Islet of Langerhans (tissue), 1 donor: ENCODE measurements around the gene SRSF9.
"Not testable (repeated sequence)": the region's sequence is repeated elsewhere in the genome, so short reads cannot be mapped to it uniquely, and the experiment has no call there.

Experiments
- FAIRE-seq: peaks from one replicate; lab custom pipeline; 2011; peaks lifted over from hg19 to GRCh38; lab: Jason Lieb, UNC

Gene SRSF9, protein sequence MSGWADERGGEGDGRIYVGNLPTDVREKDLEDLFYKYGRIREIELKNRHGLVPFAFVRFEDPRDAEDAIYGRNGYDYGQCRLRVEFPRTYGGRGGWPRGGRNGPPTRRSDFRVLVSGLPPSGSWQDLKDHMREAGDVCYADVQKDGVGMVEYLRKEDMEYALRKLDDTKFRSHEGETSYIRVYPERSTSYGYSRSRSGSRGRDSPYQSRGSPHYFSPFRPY

GRCh38 chr12:120469450-120470149, at the start of gene SRSF9:
TSS of gene SRSF9 (minus strand) at chr12:120469748. CDS start at chr12:120469609, 139 bp downstream.
- no peak for FAIRE-seq

- not testable (repeated sequence) for FAIRE-seq
Observed at GRCh38 chr12:120519324-120519723, 49.8 kb upstream of the SRSF9 start.

DNA sequence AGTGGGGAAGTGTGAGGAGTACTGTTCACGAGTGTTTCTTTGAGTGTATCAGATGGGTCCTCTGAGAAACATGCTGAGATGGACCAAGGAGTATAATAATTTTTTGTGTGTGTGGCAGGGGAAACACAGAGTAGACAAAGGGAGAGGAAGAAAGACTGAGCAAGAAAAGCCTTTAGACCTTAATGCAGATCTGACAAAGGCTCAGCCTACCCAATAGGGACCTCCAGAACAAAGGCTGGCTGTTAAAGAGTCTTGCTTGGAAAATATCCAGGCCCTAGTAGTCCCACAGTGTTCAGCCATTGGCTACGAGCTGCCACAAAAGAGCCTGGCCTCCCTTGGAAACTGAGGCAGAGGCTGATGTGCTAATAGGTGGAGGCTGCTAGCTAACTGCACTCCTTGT, 45.9 kb upstream of the SRSF9 start:
- FAIRE-seq = no peak

DNA sequence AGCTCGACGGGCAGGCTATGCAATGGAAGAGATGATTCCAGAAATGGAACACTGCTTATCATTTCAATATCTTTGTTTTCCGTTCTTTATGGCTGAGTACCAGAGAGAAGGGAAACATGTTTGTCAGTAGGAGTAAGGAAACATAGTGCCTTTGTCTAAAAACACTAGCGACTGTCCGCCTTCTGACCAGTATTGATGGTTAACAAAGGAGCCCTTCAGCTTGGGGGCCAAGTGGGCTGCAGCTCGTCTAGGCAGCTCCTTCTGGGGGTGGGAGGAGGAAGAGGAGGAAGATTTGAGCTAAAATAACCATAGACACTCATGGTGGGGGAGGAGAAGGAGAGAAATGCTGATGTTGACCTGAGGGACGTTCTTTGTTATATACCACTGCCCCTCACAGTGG, 44.5 kb upstream of the SRSF9 start:
- FAIRE-seq = no peak

- FAIRE-seq = no peak
Observed at GRCh38 chr12:120508537-120508936, 39.0 kb upstream of the SRSF9 start.

DNA sequence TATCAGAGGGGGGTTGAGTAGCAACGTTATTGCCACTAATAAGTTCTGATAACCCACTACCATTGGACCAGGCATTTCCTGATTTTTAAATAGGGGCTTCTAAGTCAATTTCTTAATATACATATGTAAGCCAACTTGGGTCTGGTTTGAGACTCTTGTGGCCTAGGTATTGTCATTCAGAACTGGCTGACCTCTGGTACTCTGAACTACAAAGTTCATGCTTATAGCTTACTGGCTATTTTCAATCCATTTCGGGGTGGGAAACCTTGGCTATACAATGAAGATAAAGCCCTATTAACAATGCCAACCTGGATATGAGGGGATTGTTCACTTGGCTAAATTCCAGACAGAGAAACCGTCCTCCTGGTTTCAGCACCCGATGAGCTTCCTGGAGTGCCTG, 35.0 kb upstream of the SRSF9 start:
- FAIRE-seq = no peak

DNA sequence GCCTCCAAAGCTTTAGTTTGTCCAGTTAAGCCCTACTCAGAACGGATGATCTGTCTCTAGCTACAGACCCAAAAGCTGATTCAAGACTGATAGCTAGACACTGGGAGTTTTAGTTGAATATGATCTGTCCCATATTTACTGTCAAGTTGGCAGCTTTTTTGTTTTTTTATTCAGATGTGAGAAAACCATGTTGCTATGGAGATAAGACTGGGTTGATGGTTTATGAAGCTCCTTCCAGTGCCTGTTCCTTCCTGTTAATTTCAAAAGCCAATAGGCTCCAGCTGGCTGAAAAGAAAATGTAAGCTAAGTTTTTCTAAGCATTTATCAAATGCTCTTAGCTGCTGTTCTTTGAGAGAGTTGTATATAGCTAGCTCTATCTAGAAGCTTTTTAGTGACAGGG, 31.0 kb upstream of the SRSF9 start:
- FAIRE-seq = no peak

DNA sequence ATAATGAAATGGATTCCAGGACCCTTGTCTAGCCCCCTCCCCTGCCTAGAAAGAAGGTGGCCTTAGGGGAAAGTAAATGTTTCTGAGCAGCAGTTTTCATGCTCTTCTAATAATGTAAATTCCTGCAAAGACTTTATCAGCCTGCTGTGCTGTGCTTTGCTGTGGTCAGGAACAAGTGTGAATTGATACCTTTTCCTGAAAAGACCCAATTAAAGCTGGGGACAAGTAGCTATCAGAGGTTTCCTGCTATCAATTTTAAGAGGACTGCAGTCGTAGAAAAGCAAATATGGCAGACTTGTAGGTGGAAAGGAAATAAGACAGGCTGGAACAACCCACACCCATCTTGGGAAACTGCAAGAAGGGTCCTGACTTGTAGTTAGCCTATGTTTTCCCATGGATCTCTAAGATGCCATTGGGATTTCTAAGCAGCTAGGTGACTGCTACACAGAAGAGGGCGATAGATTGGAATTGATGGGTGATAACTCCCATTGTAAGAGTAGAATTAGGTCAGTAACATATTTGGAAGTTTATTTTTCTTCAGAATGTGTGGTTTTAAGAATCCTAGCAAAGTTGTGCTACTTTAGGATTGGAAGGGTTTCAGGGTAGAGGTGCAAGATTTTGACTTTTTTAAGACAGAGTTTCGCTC, 29.4 kb upstream of the SRSF9 start:
- no peak for FAIRE-seq

DNA sequence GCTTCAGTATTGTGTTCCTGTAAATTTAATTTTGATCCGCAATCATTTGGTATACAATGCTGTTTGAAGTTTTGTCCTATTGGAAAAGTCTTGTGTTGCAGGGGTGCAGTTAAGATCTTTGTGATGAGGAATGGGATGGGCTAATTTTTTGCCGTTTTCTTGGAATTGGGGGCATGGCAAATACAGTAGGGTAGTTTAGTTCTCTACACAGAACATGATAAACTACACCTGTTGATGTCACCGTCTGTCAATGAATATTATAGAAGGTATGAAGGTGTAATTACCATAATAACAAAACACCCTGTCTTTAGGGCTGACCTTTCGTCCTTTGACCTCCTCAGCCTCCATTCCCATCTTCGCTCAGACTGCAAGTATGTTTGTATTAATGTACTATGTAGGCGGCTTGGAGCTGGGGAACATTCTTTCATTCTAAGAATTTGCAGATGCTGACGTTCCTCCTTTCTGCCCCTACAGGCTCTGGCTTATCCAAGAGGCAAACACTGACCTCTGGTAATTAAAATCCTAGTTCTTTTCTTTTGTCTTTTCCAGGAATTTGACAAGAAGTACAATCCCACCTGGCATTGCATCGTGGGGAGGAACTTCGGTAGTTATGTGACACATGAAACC, 28.1 kb upstream of the SRSF9 start:
- FAIRE-seq = no peak

DNA sequence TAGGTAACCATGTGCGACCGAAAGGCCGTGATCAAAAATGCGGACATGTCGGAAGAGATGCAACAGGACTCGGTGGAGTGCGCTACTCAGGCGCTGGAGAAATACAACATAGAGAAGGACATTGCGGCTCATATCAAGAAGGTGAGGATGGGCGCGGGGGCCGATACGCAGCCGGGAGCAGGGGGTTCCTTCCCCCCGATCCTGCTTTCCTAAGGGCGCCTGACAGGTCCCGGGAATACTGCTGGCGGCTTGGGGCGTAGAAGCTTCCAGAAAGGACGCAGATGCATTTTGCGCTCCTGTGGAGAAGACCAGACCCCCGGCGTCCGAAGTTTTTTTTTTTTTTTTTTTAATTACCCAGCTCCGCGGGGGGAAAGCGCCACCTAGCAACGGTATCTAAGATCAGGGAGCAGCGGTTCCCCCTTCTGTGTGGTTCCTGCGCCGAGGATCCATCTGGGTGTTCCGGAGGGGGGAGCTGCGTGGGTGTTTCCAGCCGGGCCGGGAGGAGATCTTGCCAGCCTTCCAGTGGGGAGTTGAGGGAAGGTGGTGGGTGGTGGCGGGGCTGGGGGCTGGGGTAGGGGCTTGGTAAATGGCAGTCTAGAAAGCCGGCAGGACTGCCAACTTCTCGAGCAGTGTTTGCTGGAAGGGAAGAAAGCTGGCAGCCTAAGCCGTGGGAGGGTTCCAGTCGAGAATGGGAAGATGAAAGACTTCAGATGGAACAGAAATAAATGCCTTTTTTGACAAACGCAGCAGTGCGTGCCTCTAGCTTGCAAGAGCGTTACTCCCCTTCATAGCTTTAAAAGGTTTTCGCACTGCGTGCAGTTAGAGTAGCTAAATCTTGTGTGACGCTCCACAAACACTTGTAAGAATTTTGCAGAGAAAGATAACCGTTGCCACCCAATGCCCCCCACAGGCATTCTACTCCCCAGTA, 27.1 kb upstream of the SRSF9 start:
- no peak for FAIRE-seq

GRCh38 chr12:120495731-120496412, 26.3 kb upstream of the SRSF9 start, which contains the start of gene DYNLL1:
TSS of gene DYNLL1 (plus strand) at chr12:120496113. CDS start at chr12:120496422, 309 bp downstream.
- FAIRE-seq = no peak

DNA sequence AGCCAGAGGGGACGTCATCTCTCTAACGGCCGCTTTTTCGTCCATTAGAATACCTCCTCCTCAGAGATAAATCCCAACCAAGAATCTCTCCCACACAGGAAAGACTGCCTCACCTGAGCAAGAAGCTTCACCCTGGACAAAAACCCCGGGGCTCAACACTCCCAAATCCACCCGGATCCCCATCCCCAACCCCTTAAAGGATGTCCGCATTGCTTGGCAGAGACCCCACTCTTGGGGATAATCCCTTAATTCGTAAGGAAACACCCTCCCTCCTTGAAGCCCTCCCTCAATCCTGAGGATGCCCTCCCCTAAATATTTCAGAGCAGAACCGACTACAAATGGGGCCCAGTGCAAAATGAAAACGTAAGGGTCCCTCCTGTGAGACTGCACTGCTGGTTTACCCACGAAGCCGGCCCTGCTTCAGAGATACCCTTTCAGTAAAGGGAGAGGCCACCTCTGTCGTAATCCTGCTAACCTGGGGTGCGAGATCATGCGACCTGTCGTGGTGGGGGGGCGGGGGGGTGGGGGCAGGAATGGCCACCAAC, 25.7 kb upstream of the SRSF9 start:
- FAIRE-seq = no peak

- no peak for FAIRE-seq
Observed at GRCh38 chr12:120490833-120491512, 21.4 kb upstream of the SRSF9 start.

GRCh38 chr12:120490325-120490724, 20.8 kb upstream of the SRSF9 start:
- FAIRE-seq = no peak

GRCh38 chr12:120489018-120489417, 19.5 kb upstream of the SRSF9 start:
- no peak for FAIRE-seq

DNA sequence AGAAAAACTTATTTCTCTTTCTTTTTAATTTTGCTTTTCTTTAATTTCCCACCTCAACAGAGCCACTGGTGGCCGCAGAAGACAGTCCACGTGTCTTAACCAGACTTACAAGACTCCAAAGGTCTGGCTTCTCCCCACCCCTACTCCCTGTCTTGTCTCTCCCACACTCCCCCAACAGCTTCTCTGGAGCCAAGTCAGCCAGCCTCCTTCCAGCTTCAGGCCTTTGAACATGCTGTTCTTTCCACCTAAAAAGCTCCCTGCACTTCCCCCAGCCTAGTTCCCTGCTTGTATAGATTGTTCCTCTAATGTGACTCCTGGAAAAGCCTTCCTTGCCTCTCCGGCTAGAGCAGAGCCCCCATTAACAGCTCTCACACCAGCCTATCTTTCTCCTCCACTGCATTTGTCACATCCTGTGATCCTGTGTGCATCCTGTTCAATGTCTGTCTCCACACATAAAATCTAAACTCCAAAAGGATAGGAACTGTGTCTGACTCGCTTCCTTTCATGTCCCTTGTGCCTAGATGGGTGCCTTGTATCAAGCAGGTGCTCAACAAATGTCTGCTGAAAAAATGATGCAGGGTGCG, 18.6 kb upstream of the SRSF9 start:
- no peak for FAIRE-seq

- not testable (repeated sequence) for FAIRE-seq
Observed at GRCh38 chr12:120487552-120487951, 18.0 kb upstream of the SRSF9 start.

- no peak for FAIRE-seq
Observed at GRCh38 chr12:120485961-120486881, 16.7 kb upstream of the SRSF9 start.

DNA sequence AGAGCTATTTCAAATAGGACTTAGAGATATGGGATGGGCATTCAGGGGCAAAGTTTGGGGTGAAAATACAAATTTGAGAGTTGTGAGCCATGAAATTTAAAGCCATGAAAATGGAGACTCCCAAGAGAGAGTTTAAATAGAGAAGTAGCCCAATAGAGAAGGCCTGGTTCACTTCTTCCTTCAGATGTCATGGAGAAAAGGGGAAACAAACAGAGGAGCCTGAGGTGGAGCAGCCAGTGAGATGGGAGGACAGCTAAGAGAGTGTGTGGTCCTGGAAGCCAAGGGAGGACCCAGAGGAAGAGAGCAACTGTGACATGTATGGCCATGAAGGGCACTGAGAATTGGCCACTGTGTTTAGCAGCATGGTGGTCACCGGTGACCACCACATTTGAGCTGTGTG, 14.1 kb upstream of the SRSF9 start:
- FAIRE-seq = no peak
